Tibial artery (tissue), 4 donors: ENCODE measurements around the gene ABI2.

ENCODE experiments used
- DNase-seq, 2 donors: peaks; one replicate each; pipeline ENCODE4 v3.0.0-alpha.2; 2019
- H3K27ac ChIP-seq, 2 donors: fragments of 200-600 bp; sonication (generic) in 1 of 2; 1 replicate in 1 of 2; 2 replicates in 1 of 2; pipeline ENCODE4 v1.5.1; 2018 to 2019; ENCODE audit warnings: mild to moderate bottlenecking in 1 of 2
- H3K27me3 ChIP-seq, 2 donors: fragments of 200-600 bp; sonication (generic) in 1 of 2; one replicate each; pipeline versions ENCODE4 v1.5.1 to v1.6.0; 2016 to 2019
- H3K36me3 ChIP-seq, 3 donors: fragments of 200-600 bp; sonication (generic) in 2 of 3; one replicate each; pipeline ENCODE4 v1.5.1; 2016 to 2019; ENCODE audit warnings: mild to moderate bottlenecking in 2 of 3
- H3K4me1 ChIP-seq, 4 donors: fragments of 200-600 bp; sonication (generic) in 2 of 4; 1 replicate in 3 of 4; 2 replicates in 1 of 4; pipeline ENCODE4 v1.5.1; 2016 to 2019
- H3K4me3 ChIP-seq, 2 donors: fragments of 200-600 bp; sonication (generic) in 1 of 2; 1 replicate in 1 of 2; 2 replicates in 1 of 2; pipeline ENCODE4 v1.5.1; 2018 to 2019; ENCODE audit warnings: mild to moderate bottlenecking in 2 of 2
- H3K9me3 ChIP-seq, 3 donors: fragments of 200-600 bp; sonication (generic) in 1 of 3; one replicate each; pipeline ENCODE4 v1.5.1; 2016 to 2019
- CTCF ChIP-seq, 2 experiments: fragments of 200-600 bp in 1 of 2; fragments of 450-650 bp in 1 of 2; IDR thresholded peaks; one replicate each; pipeline ENCODE4 v1.5.1; 2017 to 2019; ENCODE audit warnings: antibody characterized with exemption in 2 of 2, mild to moderate bottlenecking in 1 of 2, moderate library complexity in 1 of 2
- intact Hi-C: fragments of 100-400 bp; cut with DNase I; formaldehyde crosslinking; loops from one replicate; pipeline ENCODE4 v1.15.0; 2023; ENCODE audit warnings: low total_unique reads

Gene ABI2

DNA sequence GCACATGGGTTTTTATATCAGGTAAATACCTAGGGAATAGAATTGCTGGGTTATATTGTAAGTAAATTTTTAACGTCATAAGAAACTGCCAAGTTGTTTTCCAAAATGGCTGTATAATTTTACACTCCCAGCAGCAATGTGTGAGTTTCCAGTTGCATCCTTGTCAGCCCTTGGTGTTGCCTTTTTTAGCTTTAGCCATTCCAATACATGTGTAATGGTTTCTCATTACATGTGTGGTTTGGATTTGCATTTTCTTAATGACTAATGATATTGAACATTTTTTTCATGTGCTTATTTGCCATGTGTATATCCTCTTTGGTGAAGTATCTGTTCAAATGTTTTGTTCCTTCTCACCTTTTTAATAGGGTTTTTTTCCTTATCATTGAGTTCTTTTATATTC is 70.8 kb downstream of the ABI2 start:
- no peaks in the 10 kb centered on the region for H3K4me1 ChIP-seq
- TF ChIP-seq CTCF (IDR thresholded peaks at IDR 0.05): no peak
- intact Hi-C loops: no loop called here
- no peaks in the 10 kb centered on the region for H3K27me3 ChIP-seq
- no peak overlapping the region for H3K4me3 ChIP-seq
- no peaks in the 10 kb centered on the region for H3K9me3 ChIP-seq
- peaks cover 0 to 32% (median 27%) of the 10 kb centered on the region in 3 donors for H3K36me3 ChIP-seq
- H3K27ac ChIP-seq: no peak overlapping the region
- no peak for DNase-seq

DNA sequence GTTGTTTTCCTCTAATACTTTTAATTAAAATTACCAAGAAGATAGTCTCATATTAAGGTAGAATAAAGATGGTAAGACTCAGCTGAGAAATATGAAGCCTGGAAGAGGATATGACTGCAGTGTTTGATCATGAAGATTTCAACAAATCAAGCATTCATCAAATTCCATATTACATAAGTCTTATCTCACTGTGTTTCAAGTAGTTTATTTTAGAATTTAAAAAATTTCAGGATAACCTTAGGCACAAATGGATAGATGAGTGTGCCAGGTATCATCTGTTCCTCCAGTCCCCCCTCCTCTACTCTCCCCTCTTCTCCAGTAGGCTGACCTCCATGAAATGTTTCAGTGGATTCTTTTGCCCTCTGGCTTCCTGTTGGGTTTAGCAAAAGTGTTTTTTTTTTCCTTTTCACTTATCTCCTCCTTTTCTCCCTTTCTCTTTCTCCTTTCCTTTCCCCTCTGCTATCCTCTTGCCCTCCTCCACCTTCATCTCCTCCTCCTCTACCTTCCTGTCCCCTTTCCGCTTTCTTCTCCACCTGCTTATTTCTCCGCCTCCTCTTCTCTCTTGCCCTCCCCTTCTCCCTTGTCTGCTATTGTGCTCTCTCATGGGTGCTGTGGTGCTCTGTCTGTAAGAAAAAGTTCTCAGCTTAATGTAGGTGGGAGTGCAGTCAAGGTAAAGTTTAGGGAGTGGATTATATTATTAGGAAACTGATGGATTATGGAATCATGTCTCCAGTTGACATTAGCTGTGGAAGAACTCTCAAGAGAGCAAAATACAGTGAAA is 72.8 kb downstream of the ABI2 start:
- H3K4me3 ChIP-seq: no peak overlapping the region
- peaks cover 0 to 28% (median 25%) of the 10 kb centered on the region in 3 donors for H3K36me3 ChIP-seq
- no peak overlapping the region for H3K27ac ChIP-seq
- DNase-seq: no peak
- no peaks in the 10 kb centered on the region for H3K27me3 ChIP-seq
- no peak for TF ChIP-seq CTCF (IDR thresholded peaks at IDR 0.05)
- no peaks in the 10 kb centered on the region for H3K9me3 ChIP-seq
- intact Hi-C loops: no loop called here
- no peaks in the 10 kb centered on the region for H3K4me1 ChIP-seq

DNA sequence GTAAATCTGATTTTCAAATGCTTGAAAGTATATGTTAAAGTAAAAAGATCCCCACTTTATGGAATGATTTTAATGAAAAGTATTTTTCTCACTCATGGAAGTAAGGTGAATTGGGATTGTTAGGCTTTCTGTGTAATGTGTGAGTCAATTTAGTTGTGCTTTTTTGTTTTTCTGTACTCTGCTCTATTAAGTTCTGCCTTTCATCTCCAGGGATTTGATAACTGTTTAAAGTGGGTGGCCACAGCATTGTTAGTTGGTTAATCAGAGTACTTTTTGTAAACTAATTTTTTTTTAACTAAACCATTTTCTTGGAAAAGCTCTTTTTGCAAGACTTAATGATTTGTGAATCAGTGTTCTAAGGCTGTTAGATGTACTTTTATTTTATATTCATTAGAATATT is 76.8 kb downstream of the ABI2 start:
- H3K4me1 ChIP-seq: no peaks in the 10 kb centered on the region
- intact Hi-C loops: no loop called here
- no peak for TF ChIP-seq CTCF (IDR thresholded peaks at IDR 0.05)
- no peak overlapping the region for H3K27ac ChIP-seq
- peaks cover 4 to 46% (median 30%) of the 10 kb centered on the region in 3 donors for H3K36me3 ChIP-seq
- no peaks in the 10 kb centered on the region for H3K9me3 ChIP-seq
- DNase-seq: no peak
- H3K4me3 ChIP-seq: no peak overlapping the region
- H3K27me3 ChIP-seq: no peaks in the 10 kb centered on the region

- no peaks in the 10 kb centered on the region for H3K27me3 ChIP-seq
- H3K36me3 ChIP-seq: peaks cover 9 to 40% (median 29%) of the 10 kb centered on the region in 3 donors
- peaks cover 0 to 10% (median 5%) of the 10 kb centered on the region in 4 donors for H3K4me1 ChIP-seq
- DNase-seq: no peak
- intact Hi-C loops: no loop called here
- no peak for TF ChIP-seq CTCF (IDR thresholded peaks at IDR 0.05)
- H3K9me3 ChIP-seq: no peaks in the 10 kb centered on the region
- H3K4me3 ChIP-seq: no peak overlapping the region
- no peak overlapping the region for H3K27ac ChIP-seq
Measured at GRCh38 chr2:203407496-203407895, 79.3 kb downstream of the ABI2 start.

- H3K36me3 ChIP-seq: peaks cover 21 to 26% (median 22%) of the 10 kb centered on the region in 3 donors
- DNase-seq: peak in 1 of 2 donors; percentile 30
Measured at GRCh38 chr2:203412546-203413331, 84.5 kb downstream of the ABI2 start.

More at GRCh38 chr2:203412546-203413331, 84.5 kb downstream of the ABI2 start:
- H3K9me3 ChIP-seq: no peaks in the 10 kb centered on the region
- intact Hi-C loops: no loop called here
- no peak for TF ChIP-seq CTCF (IDR thresholded peaks at IDR 0.05)
- H3K4me3 ChIP-seq: no peak overlapping the region
- peak overlapping the region; percentile 32 to 33 for H3K27ac ChIP-seq
- peaks cover 0 to 19% (median 7%) of the 10 kb centered on the region in 4 donors for H3K4me1 ChIP-seq
- H3K27me3 ChIP-seq: no peaks in the 10 kb centered on the region
